Tibial nerve (tissue), 3 donors: ENCODE data around the gene NME7.
"Not testable (repeated sequence)": the region's sequence is repeated elsewhere in the genome, so short reads cannot be mapped to it uniquely, and the experiment has no call there.

Experiments used
- POLR2A ChIP-seq, 2 donors: fragments of 450-650 bp; IDR thresholded peaks; one replicate each; pipeline ENCODE4 v1.6.1; 2017; ENCODE audit warnings: antibody characterized with exemption in 2 of 2, mild to moderate bottlenecking in 2 of 2, moderate library complexity in 2 of 2
- TF ChIP-seq, protein P1 (sequence below), 5 experiments: fragments of 200-600 bp in 3 of 5; fragments of 450-650 bp in 2 of 5; sonication (generic) in 3 of 5; IDR thresholded peaks; one replicate each; pipeline ENCODE4 v1.5.1; 2016 to 2019; ENCODE audit warnings: antibody characterized with exemption in 5 of 5, mild to moderate bottlenecking in 3 of 5, moderate library complexity in 2 of 5

DNA sequence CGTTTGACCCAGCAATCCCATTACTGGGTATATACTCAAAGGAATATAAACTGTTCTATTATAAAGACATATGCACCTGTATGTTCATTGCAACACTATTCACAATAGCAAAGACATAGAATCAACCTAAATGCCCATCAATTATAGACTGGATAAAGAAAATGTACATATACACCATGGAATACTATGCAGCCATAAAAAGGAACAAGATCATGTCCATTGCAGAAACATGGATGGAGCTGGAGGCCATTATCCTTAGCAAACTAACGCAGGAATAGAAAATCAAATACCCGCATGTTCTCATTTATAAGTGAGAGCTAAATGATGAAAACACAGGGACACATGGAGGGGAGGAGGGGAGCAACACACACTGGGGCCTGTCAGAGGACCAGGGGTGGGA, 188.2 kb downstream of the NME7 start:
- TF ChIP-seq, protein P1, sequence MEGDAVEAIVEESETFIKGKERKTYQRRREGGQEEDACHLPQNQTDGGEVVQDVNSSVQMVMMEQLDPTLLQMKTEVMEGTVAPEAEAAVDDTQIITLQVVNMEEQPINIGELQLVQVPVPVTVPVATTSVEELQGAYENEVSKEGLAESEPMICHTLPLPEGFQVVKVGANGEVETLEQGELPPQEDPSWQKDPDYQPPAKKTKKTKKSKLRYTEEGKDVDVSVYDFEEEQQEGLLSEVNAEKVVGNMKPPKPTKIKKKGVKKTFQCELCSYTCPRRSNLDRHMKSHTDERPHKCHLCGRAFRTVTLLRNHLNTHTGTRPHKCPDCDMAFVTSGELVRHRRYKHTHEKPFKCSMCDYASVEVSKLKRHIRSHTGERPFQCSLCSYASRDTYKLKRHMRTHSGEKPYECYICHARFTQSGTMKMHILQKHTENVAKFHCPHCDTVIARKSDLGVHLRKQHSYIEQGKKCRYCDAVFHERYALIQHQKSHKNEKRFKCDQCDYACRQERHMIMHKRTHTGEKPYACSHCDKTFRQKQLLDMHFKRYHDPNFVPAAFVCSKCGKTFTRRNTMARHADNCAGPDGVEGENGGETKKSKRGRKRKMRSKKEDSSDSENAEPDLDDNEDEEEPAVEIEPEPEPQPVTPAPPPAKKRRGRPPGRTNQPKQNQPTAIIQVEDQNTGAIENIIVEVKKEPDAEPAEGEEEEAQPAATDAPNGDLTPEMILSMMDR (IDR thresholded peaks at IDR 0.05) = not testable (repeated sequence)
- TF ChIP-seq POLR2A (IDR thresholded peaks at IDR 0.05) = not testable (repeated sequence)
